Measurements from ENCODE around the gene SIK3. TPM values are rescaled to one million over a fixed set of nuclear protein-coding genes. Genes with fewer than 3 reads are reported as not detected.

SIK3 gene
- total and polyA plus RNA-seq, 2 donors (not counting 3 experiments of a cell fraction or from before 2014, with no cell fraction given) = 10.3 to 21.3 TPM

GRCh38 chr11:117058761-117059261 is 39.4 kb downstream of the SIK3 start:
- H3K9me3 ChIP-seq (replicated peaks; ENCODE audit: control insufficient read depth, insufficient read depth, low read length) = no peaks in the 10 kb centered on the region
- peaks cover 1% of the 10 kb centered on the region for H3K79me2 ChIP-seq (ENCODE audit: control insufficient read depth, insufficient read depth, low read length)
- TF ChIP-seq FOS (IDR thresholded peaks at IDR 0.05; ENCODE audit: borderline replicate concordance, insufficient read depth, low read length) (peak; percentile 74), POLR2AphosphoS5 (IDR thresholded peaks at IDR 0.05; ENCODE audit: insufficient read depth, low read depth, low read length) (peak; percentile 35), JUN (IDR thresholded peaks at IDR 0.05; ENCODE audit: borderline replicate concordance, insufficient read depth, insufficient read length, low read depth) (peak; percentile 94), CTCF (IDR thresholded peaks at IDR 0.05; ENCODE audit: extremely low read depth in 1 of 2, insufficient read depth in 1 of 2, low read depth in 1 of 2, low read length in 2 of 2) (no peak)
- dilution Hi-C loops (cut with MboI; ENCODE audit: extremely low pct_ligation_motif_present, low sequenced_read_pairs) = no loop called here
- H3K4me2 ChIP-seq (ENCODE audit: insufficient read depth, low read length) = peak overlapping the region; percentile 30
- intact Hi-C loops (cut with micrococcal nuclease) = loop anchor here (1.0 kb wide), 1 partner anchor 40 kb away; no protein-coding TSS in a partner anchor
- no peaks in the 10 kb centered on the region for H3K27me3 ChIP-seq (ENCODE audit: control insufficient read depth in 2 of 2, insufficient read depth in 2 of 2, low read length in 2 of 2)
- peak overlapping the region; percentile 19 for H3K9ac ChIP-seq (replicated peaks; ENCODE audit: extremely low read depth, insufficient read depth, low read length)
- H2AFZ ChIP-seq (ENCODE audit: low read depth, low read length) = no peak overlapping the region
- no peaks in the 10 kb centered on the region for H4K20me1 ChIP-seq (replicated peaks; ENCODE audit: control insufficient read depth, extremely low read depth, insufficient read depth, low read length)
- FAIRE-seq (peak; percentile 91), DNase-seq (ENCODE audit: low read depth, low spot score) (peak; percentile 84)
- no peaks in the 10 kb centered on the region for H3K9me1 ChIP-seq (replicated peaks; ENCODE audit: control insufficient read depth, extremely low read depth, insufficient read depth, low read length)
- H3K36me3 ChIP-seq (ENCODE audit: control insufficient read depth in 2 of 2, extremely low read depth in 1 of 2, insufficient read depth in 2 of 2, low read length in 2 of 2) = no peaks in the 10 kb centered on the region
- peaks cover 17% of the 10 kb centered on the region for H3K4me1 ChIP-seq (ENCODE audit: control insufficient read depth, extremely low read depth, insufficient read depth, low read length)
- peak overlapping the region in 1 of 3 experiments; percentile 13 for H3K4me3 ChIP-seq (replicated peaks in 1 of 3; ENCODE audit: insufficient read depth in 1 of 3, low read depth in 1 of 3, low read length in 3 of 3)
- no TSS peak for BruUV-seq (replicated peaks)
- ChIA-PET POLR2A (no interaction called here), CTCF (interaction anchor here (0.6 to 1.8 kb wide), 11 partner anchors 9 to 268 kb away, joined by 3 to 7 read pairs (median 3); no protein-coding TSS in a partner anchor)
- peak overlapping the region; percentile 42 for H3K27ac ChIP-seq (ENCODE audit: insufficient read depth, low read depth, low read length)

DNA sequence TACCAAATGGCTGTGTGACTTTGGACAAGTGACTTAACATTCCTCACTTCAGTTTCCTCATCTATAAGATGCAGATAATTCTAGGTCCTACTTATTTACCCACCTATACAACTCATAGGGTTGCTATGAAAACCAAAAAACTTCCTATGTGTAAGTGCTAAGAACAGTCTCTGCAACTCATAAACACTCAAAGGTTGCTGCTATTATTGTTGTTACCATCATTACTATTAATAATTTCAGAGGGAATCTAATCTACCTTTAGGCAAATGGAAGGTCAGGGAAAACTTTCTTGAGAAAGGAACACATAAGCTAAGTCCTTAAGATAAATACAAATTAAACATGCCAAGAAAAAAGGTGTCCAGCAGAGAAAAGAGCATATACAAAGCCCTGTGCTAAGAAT is 40.5 kb downstream of the SIK3 start:
- ChIA-PET CTCF (interaction anchor here (1.0 to 1.2 kb wide), 2 partner anchors 12 to 18 kb away, joined by 3 read pairs; no protein-coding TSS in a partner anchor), POLR2A (no interaction called here)
- BruUV-seq (replicated peaks) = no TSS peak
- dilution Hi-C loops (cut with MboI; ENCODE audit: extremely low pct_ligation_motif_present, low sequenced_read_pairs) = no loop called here
- H4K20me1 ChIP-seq (replicated peaks; ENCODE audit: control insufficient read depth, extremely low read depth, insufficient read depth, low read length) = no peaks in the 10 kb centered on the region
- H3K27ac ChIP-seq (ENCODE audit: insufficient read depth, low read depth, low read length) = no peak overlapping the region
- no peak for DNase-seq (ENCODE audit: low read depth, low spot score)
- TF ChIP-seq POLR2AphosphoS5 (IDR thresholded peaks at IDR 0.05; ENCODE audit: insufficient read depth, low read depth, low read length) (no peak), POLR2A (IDR thresholded peaks at IDR 0.05; ENCODE audit: low read depth, low read length) (no peak), EZH2 (IDR thresholded peaks at IDR 0.05; ENCODE audit: borderline replicate concordance, low read depth, low read length, severe bottlenecking) (no peak), FOS (IDR thresholded peaks at IDR 0.05; ENCODE audit: borderline replicate concordance, insufficient read depth, low read length) (no peak)
- TF ChIP-seq, protein P1, sequence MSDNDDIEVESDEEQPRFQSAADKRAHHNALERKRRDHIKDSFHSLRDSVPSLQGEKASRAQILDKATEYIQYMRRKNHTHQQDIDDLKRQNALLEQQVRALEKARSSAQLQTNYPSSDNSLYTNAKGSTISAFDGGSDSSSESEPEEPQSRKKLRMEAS (IDR thresholded peaks at IDR 0.05; ENCODE audit: insufficient read depth, insufficient read length) = no peak
- H3K36me3 ChIP-seq (ENCODE audit: control insufficient read depth in 2 of 2, extremely low read depth in 1 of 2, insufficient read depth in 2 of 2, low read length in 2 of 2) = no peaks in the 10 kb centered on the region
- H3K27me3 ChIP-seq (ENCODE audit: control insufficient read depth in 2 of 2, insufficient read depth in 2 of 2, low read length in 2 of 2) = no peaks in the 10 kb centered on the region
- no peak overlapping the region for H3K9ac ChIP-seq (replicated peaks; ENCODE audit: extremely low read depth, insufficient read depth, low read length)
- peaks cover 1% of the 10 kb centered on the region for H3K79me2 ChIP-seq (ENCODE audit: control insufficient read depth, insufficient read depth, low read length)
- H3K4me2 ChIP-seq (ENCODE audit: insufficient read depth, low read length) = no peak overlapping the region
- peaks cover 17% of the 10 kb centered on the region for H3K4me1 ChIP-seq (ENCODE audit: control insufficient read depth, extremely low read depth, insufficient read depth, low read length)
- intact Hi-C loops (cut with micrococcal nuclease) = loop anchor here (1.0 kb wide), 1 partner anchor 42 kb away; no protein-coding TSS in a partner anchor
- H3K4me3 ChIP-seq (replicated peaks in 1 of 3; ENCODE audit: insufficient read depth in 1 of 3, low read depth in 1 of 3, low read length in 3 of 3) = no peak overlapping the region
- H3K9me1 ChIP-seq (replicated peaks; ENCODE audit: control insufficient read depth, extremely low read depth, insufficient read depth, low read length) = no peaks in the 10 kb centered on the region
- no peak overlapping the region for H2AFZ ChIP-seq (ENCODE audit: low read depth, low read length)
- H3K9me3 ChIP-seq (replicated peaks; ENCODE audit: control insufficient read depth, insufficient read depth, low read length) = no peaks in the 10 kb centered on the region
- FAIRE-seq = no peak

Measured in endothelial cell of umbilical vein (primary cell).